Keratinocyte (primary cell): ENCODE data around the gene ERICH6.

Source experiments
- CTCF ChIP-seq, 3 experiments: IDR thresholded peaks in 1 of 3; conservative IDR thresholded peaks in 1 of 3; optimal IDR thresholded peaks in 1 of 3; 2 replicates in 2 of 3; 3 replicates in 1 of 3; pipeline versions ENCODE3 to v1.5.1; 2011; ENCODE audit warnings: low read length in 3 of 3, mild to moderate bottlenecking in 3 of 3, moderate library complexity in 2 of 3, control low read depth in 1 of 3, inconsistent platforms in 1 of 3; ENCODE audit not compliant: insufficient read depth in 2 of 3; ENCODE audit errors: extremely low read depth in 1 of 3
- EZH2 ChIP-seq: IDR thresholded peaks from one replicate; pipeline ENCODE4 v1.6.1; 2012; ENCODE audit warnings: inconsistent platforms, mild to moderate bottlenecking, low read length, moderate library complexity

DNA sequence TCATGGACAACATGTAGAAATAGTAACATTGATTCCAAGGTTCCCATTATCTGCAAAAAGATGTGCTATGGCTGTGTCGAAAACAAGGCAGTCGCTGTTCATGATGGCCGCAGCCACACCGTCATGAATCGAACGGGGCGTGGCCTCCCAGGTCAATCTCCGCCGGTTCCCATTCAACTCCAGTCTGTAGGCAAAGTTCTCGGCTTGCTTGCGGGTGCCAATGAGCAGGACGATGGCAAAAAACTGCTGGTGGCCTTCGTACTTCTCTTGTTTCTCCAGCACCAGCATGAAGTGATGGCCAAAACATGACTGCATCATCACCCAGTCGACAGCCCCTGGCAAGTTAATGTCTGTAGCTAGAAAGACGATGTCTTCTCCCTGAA, 38.4 kb upstream of the ERICH6 start:
- TF ChIP-seq CTCF (optimal IDR thresholded peaks at IDR 0.05 in 1 of 3, IDR thresholded peaks at IDR 0.05 in 1 of 3, conservative IDR thresholded peaks at IDR 0.05 in 1 of 3; ENCODE audit: extremely low read depth in 1 of 3, insufficient read depth in 2 of 3, low read length in 3 of 3) = no peak
- TF ChIP-seq EZH2 = no peak
